Measurements from ENCODE around the gene PBRM1. TPM values are rescaled to one million over a fixed set of nuclear protein-coding genes. Genes with fewer than 3 reads are reported as not detected.

The PBRM1 gene
- 70.0 and 74.2 TPM in 2 replicates for total RNA-seq (2021)
- long read RNA-seq, partial matches to known transcripts: 35 of 60 reads
- long read RNA-seq, other reads (novel, unspliced or antisense): 24 of 60 reads

- Histone ChIP-seq H3T11ph (ENCODE audit: low read length) (no peak within 1 kb of the TSS), H4K8ac (replicated peaks; ENCODE audit: insufficient read length, low read depth, low read length) (no peak within 1 kb of the TSS), H3K9me3 (ENCODE audit: control insufficient read depth, low read depth, low read length) (no peaks in the 10 kb centered on the region), H3K4me1 (ENCODE audit: insufficient read depth, low read length) (no peaks in the 10 kb centered on the region), H4K20me1 (ENCODE audit: control insufficient read depth, insufficient read depth, insufficient read length) (no peaks in the 10 kb centered on the region), H3K18ac (ENCODE audit: insufficient read length, low read depth, low read length) (peak within 1 kb of the TSS; percentile 63), H2BK5ac (ENCODE audit: insufficient read length, low read length) (no peak within 1 kb of the TSS), H3K79me1 (ENCODE audit: insufficient read depth, low read depth, low read length, poor library complexity, severe bottlenecking) (peaks cover 16% of the 10 kb centered on the region), H3K56ac (ENCODE audit: insufficient read length, low read depth, low read length) (no peak within 1 kb of the TSS), H2AFZ (ENCODE audit: low read length) (no peak within 1 kb of the TSS), H3K23ac (ENCODE audit: insufficient read length, low read depth, low read length) (peak within 1 kb of the TSS; percentile 6), H3K14ac (ENCODE audit: insufficient read depth, low read length) (peak within 1 kb of the TSS; percentile 96; the same call in 1 of the 2 replicates), H3K27ac (ENCODE audit: insufficient read length, low read depth, low read length) (peak within 1 kb of the TSS; percentile 29), H2AK5ac (ENCODE audit: insufficient read length, low read length) (no peak within 1 kb of the TSS), H2BK120ac (ENCODE audit: low read depth, low read length, poor library complexity, severe bottlenecking) (no peak within 1 kb of the TSS), H2BK12ac (ENCODE audit: insufficient read length, low read depth, low read length) (no peak within 1 kb of the TSS), H3K9ac (ENCODE audit: extremely low read depth, insufficient read length, low read length) (peak within 1 kb of the TSS; percentile 98), H3K4ac (ENCODE audit: low read depth, low read length) (no peak within 1 kb of the TSS; the same call in 1 of the 2 replicates), H3K79me2 (ENCODE audit: insufficient read depth, low read length) (peaks cover 12% of the 10 kb centered on the region; the same call in 1 of the 2 replicates), H3K23me2 (ENCODE audit: insufficient read length, low read depth, low read length, poor library complexity, severe bottlenecking) (peaks cover 3% of the 10 kb centered on the region), H4K91ac (ENCODE audit: insufficient read length, low read depth, low read length) (no peak within 1 kb of the TSS), H3K4me2 (ENCODE audit: insufficient read depth, insufficient read length, low read length) (peak within 1 kb of the TSS; percentile 89), H4K5ac (ENCODE audit: insufficient read length, low read depth, low read length) (peak within 1 kb of the TSS; percentile 77), H2BK15ac (ENCODE audit: low read depth, low read length) (no peak within 1 kb of the TSS), H3K27me3 (ENCODE audit: insufficient read depth, low read length) (no peaks in the 10 kb centered on the region), H2BK20ac (ENCODE audit: low read depth, low read length, poor library complexity, severe bottlenecking) (no peak within 1 kb of the TSS)
- Mint-ChIP-seq H3K4me3 (peak within 1 kb of the TSS; percentile 99 to 100), H3K4me1 (peaks cover 26 to 27% of the 10 kb centered on the region in 2 experiments), H3K27ac (peak within 1 kb of the TSS; percentile 98 to 99 (median 98)), H3K9me3 (no peaks in the 10 kb centered on the region), H3K27me3 (ENCODE audit: low read depth) (peaks cover 3% of the 10 kb centered on the region; the same call in 1 of the 2 replicates), H3K36me3 (ENCODE audit: insufficient read depth in 1 of 3, low read depth in 3 of 3) (peaks cover 51 to 58% (median 57%) of the 10 kb centered on the region in 3 experiments)
- peak; percentile 92 for DNase-seq
- WGBS (ENCODE audit: extremely low coverage, insufficient read length, low lambda C conversion rate): no CpG with 5 or more reads among the region's 82 CpGs
- TF ChIP-seq CTCF (conservative IDR thresholded peaks at IDR 0.05): no peak
Observed at GRCh38 chr3:52685709-52686691, at the start of gene PBRM1, which contains the start of gene GNL3. PBRM1 (minus strand) TSS chr3:52685913. GNL3 (plus strand) TSS chr3:52686032; CDS start chr3:52686093, 61 bp downstream.

Data from H9 (cell line).